ENCODE data around the gene NEXN. TPM values are rescaled to one million over a fixed set of nuclear protein-coding genes. Genes with fewer than 3 reads are reported as not detected.
A peak's percentile ranks its signal among the peaks of the same experiment; 100 is the strongest.

Gene NEXN
- total RNA-seq, 1 donor, result 17.6 TPM

DNA sequence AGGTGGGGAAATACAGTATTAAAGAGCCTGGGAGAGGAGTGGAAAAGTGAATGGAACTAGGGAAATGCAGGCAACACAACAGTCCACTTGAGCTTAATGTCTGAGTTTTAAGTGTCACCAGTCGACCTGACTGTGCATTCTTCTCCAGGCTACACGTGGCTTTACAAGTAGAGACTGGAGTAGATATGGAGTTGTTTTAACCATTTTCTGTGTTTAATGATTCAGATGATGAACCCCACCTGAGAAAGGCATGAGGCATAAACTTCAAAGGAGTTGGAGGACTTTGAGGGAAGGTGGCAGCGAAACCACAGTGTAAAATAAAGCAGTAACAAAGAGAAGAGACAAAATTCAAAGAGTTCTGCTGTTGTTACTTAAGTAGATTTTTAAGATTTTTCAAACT is 77.9 kb downstream of the NEXN start:
- H3K4me3 ChIP-seq (ENCODE audit: low read depth, low read length), result no peak overlapping the region
- TF ChIP-seq, protein P1, sequence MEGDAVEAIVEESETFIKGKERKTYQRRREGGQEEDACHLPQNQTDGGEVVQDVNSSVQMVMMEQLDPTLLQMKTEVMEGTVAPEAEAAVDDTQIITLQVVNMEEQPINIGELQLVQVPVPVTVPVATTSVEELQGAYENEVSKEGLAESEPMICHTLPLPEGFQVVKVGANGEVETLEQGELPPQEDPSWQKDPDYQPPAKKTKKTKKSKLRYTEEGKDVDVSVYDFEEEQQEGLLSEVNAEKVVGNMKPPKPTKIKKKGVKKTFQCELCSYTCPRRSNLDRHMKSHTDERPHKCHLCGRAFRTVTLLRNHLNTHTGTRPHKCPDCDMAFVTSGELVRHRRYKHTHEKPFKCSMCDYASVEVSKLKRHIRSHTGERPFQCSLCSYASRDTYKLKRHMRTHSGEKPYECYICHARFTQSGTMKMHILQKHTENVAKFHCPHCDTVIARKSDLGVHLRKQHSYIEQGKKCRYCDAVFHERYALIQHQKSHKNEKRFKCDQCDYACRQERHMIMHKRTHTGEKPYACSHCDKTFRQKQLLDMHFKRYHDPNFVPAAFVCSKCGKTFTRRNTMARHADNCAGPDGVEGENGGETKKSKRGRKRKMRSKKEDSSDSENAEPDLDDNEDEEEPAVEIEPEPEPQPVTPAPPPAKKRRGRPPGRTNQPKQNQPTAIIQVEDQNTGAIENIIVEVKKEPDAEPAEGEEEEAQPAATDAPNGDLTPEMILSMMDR (IDR thresholded peaks at IDR 0.05; ENCODE audit: insufficient read depth, low read length), result no peak
- DNase-seq (ENCODE audit: low read depth), result no peak

DNA sequence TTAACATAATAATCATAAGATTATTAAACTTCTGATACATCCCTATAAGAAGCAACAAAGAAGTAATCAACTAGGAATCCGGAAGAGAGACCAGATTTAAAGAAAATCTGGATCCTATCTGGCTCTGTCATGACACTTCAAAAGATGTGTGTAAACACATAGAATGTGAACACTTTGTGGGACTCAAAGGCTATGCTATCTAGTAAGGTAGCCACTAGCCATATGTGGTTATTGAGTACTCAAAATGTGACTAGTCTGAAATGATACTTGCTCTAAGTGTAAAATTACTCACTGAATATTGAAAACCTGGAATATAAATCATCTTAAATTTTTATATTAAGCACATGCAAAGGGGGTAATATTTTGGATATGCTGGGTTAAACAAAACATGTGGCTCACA is 81.8 kb downstream of the NEXN start:
- TF ChIP-seq, protein P1 (IDR thresholded peaks at IDR 0.05; ENCODE audit: insufficient read depth, low read length), result no peak

DNA sequence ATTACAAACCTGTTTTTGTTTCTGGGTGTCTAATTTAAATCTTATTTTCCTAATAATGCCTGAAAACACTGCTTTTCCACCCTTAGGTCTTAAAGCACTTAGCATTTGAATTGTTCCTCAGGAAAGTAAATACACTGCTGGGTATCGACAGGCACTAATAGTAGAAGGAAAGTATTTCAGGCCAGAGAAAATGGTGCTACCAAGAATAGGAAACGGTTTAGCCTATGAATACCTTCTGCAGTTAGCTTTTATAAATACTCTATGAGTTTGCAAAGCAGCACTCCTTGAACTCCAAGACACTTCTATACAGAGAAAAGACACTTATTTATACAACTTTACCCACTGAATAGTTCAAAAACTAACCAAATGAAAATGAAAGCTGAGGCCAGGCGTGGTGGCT is 83.7 kb downstream of the NEXN start:
- TF ChIP-seq, protein P1 (IDR thresholded peaks at IDR 0.05; ENCODE audit: insufficient read depth, low read length), result no peak
- DNase-seq (ENCODE audit: low read depth), result no peak
- H3K4me3 ChIP-seq (ENCODE audit: low read depth, low read length), result no peak overlapping the region

More for the DNA sequence above, 81.8 kb downstream of the NEXN start:
- H3K4me3 ChIP-seq (ENCODE audit: low read depth, low read length), result no peak overlapping the region
- no peak for DNase-seq (ENCODE audit: low read depth)

DNA sequence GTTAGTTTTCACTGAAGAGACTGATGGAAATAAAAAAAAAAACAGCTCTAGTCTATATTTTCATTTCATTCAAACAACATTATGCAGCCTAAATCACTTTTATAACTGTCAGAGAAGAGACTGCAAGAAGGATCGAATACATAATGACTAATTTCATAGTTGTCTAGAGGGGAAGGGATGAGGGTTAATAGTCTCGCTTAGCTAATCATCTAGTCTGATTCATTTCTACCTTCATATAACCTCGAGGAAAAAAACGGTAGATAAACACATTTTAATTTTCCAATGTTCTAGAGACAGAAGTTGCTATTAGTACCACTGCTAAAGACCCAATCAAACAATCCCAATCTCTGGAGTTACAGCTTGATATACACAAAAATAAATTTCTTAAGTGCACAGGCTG is 87.0 kb downstream of the NEXN start:
- TF ChIP-seq, protein P1 (IDR thresholded peaks at IDR 0.05; ENCODE audit: insufficient read depth, low read length), result no peak
- DNase-seq (ENCODE audit: low read depth), result peak; percentile 21
- H3K4me3 ChIP-seq (ENCODE audit: low read depth, low read length), result peak overlapping the region; percentile 36

DNA sequence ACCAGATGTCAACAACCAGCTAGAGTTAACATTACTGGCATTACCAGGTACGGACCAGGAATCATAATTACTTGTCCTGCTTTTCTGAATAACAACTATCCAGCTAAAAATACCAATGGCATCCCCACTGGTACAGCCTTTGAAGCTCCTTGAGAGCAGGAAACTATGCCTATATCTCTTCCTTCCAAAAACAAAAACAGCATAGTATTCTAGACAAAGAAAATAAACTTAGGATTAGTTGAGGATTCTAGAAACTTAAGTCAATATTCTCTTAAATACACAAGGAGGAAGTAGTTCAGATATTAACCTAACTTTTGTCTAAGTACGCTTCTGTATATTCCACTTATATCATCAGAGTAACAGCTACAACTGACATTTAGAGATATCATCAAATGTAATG is 87.5 kb downstream of the NEXN start:
- TF ChIP-seq, protein P1 (IDR thresholded peaks at IDR 0.05; ENCODE audit: insufficient read depth, low read length), result no peak
- peak overlapping the region; percentile 36 for H3K4me3 ChIP-seq (ENCODE audit: low read depth, low read length)
- no peak for DNase-seq (ENCODE audit: low read depth)

DNA sequence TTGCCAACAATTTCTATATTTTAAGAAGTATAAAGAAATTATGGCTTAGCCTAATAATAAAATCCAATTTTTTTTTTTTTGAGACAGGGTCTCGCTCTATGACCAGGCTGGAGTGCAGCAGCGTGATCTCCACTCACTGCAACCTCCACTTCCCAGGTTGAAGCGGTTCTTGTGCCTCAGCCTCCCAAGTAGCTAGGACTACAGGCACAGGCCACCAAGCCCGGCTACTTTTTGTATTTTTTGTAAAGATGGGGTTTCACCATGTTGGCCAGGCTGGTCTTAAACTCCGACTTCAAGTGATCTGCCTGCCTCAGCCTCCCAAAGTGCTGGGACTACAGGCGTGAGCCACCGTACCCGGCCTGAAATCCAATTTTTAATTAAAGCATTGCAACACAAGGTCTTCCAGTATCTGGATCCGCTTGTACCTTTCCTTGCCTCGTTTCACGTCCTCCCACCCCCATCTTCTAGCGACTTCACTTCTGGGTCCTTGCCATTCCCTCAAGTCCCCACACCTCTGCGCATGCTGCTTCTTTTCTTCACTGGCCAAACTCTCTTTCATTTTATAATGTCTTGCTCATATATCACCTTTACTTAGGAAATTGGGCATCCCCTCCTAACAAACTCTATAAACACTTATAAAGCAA is 88.1 kb downstream of the NEXN start:
- H3K4me3 ChIP-seq (ENCODE audit: low read depth, low read length), result peak overlapping the region; percentile 96
- no peak for DNase-seq (ENCODE audit: low read depth)
- TF ChIP-seq, protein P1 (IDR thresholded peaks at IDR 0.05; ENCODE audit: insufficient read depth, low read length), result no peak

DNA sequence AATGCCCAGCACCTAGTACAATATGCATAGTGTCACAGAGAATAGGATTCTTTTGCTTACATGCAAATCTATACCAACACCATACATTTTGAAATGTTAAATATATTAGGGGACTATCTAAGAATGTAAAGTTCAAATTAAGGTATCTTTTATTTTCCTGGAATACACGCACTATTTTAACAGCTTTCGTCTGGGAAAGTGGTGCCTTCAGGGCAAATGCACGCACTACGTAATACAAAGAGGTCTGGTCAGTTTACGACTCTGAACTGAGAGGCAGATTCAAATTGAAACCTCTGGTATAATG is 89.5 kb downstream of the NEXN start:
- TF ChIP-seq, protein P1 (IDR thresholded peaks at IDR 0.05; ENCODE audit: insufficient read depth, low read length), result no peak

More for the DNA sequence above, 89.5 kb downstream of the NEXN start:
- H3K4me3 ChIP-seq (ENCODE audit: low read depth, low read length), result peak overlapping the region; percentile 96
- DNase-seq (ENCODE audit: low read depth), result no peak
